Neural crest cell (in vitro differentiated cells): ENCODE data around the gene SSUH2. TPM values are rescaled to one million over a fixed set of nuclear protein-coding genes. Genes with fewer than 3 reads are reported as not detected.
"Not testable (repeated sequence)": the region's sequence is repeated elsewhere in the genome, so short reads cannot be mapped to it uniquely, and the experiment has no call there.

Source experiments
- DNase-seq: peaks from one replicate; pipeline ENCODE4 v3.0.0; 2021; ENCODE audit warnings: low read depth, mixed read lengths, low spot score
- H3K27ac Mint-ChIP-seq: one replicate; pipeline ENCODE4 v1.8.0; 2021; ENCODE audit warnings: mild to moderate bottlenecking, mixed read lengths; ENCODE audit not compliant: unreplicated experiment
- H3K27me3 Mint-ChIP-seq: 2 replicates; pipeline ENCODE4 v1.8.0; 2021; ENCODE audit warnings: low read depth, mild to moderate bottlenecking, mixed read lengths
- H3K36me3 Mint-ChIP-seq: 2 replicates; pipeline ENCODE4 v1.8.0; 2021; ENCODE audit warnings: low read depth, mild to moderate bottlenecking, mixed read lengths
- H3K4me1 Mint-ChIP-seq: 2 replicates; pipeline ENCODE4 v1.8.0; 2021; ENCODE audit warnings: mixed read lengths
- H3K4me3 Mint-ChIP-seq: one replicate; pipeline ENCODE4 v1.8.0; 2021; ENCODE audit warnings: mild to moderate bottlenecking, mixed read lengths
- H3K9me3 Mint-ChIP-seq: 2 replicates; pipeline ENCODE4 v1.8.0; 2021; ENCODE audit warnings: mixed read lengths
- long read RNA-seq: library from polyadenylated mRNA; unstranded; transcript quantifications from one replicate; pipeline ENCODE4 v2.0.0, GENCODE V29; 2020
- total RNA-seq: library from RNA; stranded (reverse); gene quantifications from 2 replicates; pipeline ENCODE4 v1.2.1, GENCODE V29; 2021
- TF ChIP-seq, protein P1 (sequence below): fragments of 200-600 bp; sonication (generic); conservative IDR thresholded peaks from 2 replicates; pipeline ENCODE4 v1.5.0; 2021; ENCODE audit warnings: antibody characterized with exemption, mild to moderate bottlenecking

Gene SSUH2, protein sequence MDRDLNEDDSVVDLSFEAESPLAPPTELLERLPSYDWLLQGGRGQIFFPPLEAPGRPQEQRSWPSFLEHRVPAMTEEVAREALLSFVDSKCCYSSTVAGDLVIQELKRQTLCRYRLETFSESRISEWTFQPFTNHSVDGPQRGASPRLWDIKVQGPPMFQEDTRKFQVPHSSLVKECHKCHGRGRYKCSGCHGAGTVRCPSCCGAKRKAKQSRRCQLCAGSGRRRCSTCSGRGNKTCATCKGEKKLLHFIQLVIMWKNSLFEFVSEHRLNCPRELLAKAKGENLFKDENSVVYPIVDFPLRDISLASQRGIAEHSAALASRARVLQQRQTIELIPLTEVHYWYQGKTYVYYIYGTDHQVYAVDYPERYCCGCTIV
- 14.1 and 18.0 TPM in 2 replicates for total RNA-seq
- long read RNA-seq, partial matches to known transcripts, result 1 of 18 reads
- long read RNA-seq, other reads (novel, unspliced or antisense), result 14 of 18 reads

GRCh38 chr3:8644748-8645390 is at the start of gene SSUH2:
TSS of gene SSUH2 (minus strand) at chr3:8644798. CDS start at chr3:8644758, 40 bp downstream.
- H3K36me3 Mint-ChIP-seq, result peaks cover 3% of the 10 kb centered on the region
- H3K27ac Mint-ChIP-seq, result peak within 1 kb of the TSS; percentile 3
- H3K9me3 Mint-ChIP-seq, result no peaks in the 10 kb centered on the region
- H3K4me1 Mint-ChIP-seq, result peaks cover 32% of the 10 kb centered on the region
- no peak for DNase-seq
- no peak within 1 kb of the TSS for H3K4me3 Mint-ChIP-seq
- H3K27me3 Mint-ChIP-seq, result no peaks in the 10 kb centered on the region
- TF ChIP-seq, protein P1, sequence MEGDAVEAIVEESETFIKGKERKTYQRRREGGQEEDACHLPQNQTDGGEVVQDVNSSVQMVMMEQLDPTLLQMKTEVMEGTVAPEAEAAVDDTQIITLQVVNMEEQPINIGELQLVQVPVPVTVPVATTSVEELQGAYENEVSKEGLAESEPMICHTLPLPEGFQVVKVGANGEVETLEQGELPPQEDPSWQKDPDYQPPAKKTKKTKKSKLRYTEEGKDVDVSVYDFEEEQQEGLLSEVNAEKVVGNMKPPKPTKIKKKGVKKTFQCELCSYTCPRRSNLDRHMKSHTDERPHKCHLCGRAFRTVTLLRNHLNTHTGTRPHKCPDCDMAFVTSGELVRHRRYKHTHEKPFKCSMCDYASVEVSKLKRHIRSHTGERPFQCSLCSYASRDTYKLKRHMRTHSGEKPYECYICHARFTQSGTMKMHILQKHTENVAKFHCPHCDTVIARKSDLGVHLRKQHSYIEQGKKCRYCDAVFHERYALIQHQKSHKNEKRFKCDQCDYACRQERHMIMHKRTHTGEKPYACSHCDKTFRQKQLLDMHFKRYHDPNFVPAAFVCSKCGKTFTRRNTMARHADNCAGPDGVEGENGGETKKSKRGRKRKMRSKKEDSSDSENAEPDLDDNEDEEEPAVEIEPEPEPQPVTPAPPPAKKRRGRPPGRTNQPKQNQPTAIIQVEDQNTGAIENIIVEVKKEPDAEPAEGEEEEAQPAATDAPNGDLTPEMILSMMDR, result no peak

DNA sequence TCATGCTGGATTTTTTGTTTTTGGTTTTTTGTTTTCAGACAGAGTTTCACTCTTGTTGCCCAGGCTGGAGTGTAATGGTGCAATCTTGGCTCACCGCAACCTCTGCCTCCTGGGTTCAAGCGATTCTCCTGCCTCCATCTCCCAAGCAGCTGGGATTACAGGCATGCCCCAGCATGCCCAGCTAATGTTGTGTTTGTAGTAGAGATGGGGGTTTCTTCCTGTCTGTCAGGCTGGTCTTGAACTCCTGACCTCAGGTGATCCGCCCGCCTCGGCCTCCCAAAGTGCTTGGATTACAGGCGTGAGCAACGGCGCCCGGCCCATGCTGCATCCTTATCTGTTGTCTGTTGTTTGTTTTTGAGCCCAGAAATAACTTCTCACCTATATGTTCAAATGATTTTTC is 46.7 kb upstream of the SSUH2 start:
- not testable (repeated sequence) for H3K36me3 Mint-ChIP-seq, DNase-seq, H3K4me3 Mint-ChIP-seq, H3K4me1 Mint-ChIP-seq, H3K9me3 Mint-ChIP-seq, H3K27me3 Mint-ChIP-seq
- H3K27ac Mint-ChIP-seq, result peak overlapping the region; percentile 50

- H3K4me1 Mint-ChIP-seq, result peaks cover 30% of the 10 kb centered on the region
- not testable (repeated sequence) for H3K36me3 Mint-ChIP-seq, H3K9me3 Mint-ChIP-seq, DNase-seq, H3K27me3 Mint-ChIP-seq, H3K4me3 Mint-ChIP-seq, H3K27ac Mint-ChIP-seq
These were observed 40.4 kb upstream of the SSUH2 start for GRCh38 chr3:8684992-8685391.

- not testable (repeated sequence) for H3K36me3 Mint-ChIP-seq, H3K9me3 Mint-ChIP-seq, DNase-seq, H3K27me3 Mint-ChIP-seq
- Mint-ChIP-seq H3K4me3 (peak overlapping the region; percentile 81), H3K27ac (peak overlapping the region; percentile 96), H3K4me1 (peaks cover 38% of the 10 kb centered on the region)
These were observed 38.4 kb upstream of the SSUH2 start for GRCh38 chr3:8682850-8683574.

DNA sequence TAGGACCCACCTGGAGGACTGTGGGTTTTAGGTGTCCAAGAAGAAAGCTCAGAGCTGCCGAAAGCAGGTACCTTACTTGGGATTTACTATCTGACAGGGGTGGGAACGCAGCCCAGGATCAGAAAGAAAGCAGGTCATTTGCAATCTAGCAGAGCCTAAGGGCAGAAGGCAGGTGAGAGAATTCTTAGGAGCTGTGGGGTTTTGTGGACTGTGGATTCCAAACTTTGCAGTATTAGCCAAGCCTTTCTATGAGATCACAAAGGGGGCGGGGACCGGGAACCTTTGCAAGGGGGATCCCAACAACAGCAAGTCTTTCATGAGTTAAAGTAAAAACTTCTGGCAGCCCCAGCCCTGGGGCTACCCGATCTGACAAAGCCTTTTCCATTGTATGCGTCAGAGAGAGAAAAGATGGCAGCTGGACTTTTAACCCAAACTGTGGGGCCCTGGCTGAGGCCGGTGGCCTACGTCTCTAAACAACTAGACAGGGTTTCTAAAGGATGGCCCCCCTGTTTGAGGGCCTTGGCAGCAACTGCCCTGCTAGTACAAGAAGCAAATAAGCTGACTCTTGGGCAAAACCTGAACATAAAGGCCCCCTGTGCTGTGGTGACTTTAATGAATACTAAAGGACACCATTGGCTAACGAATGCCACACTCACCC is 37.4 kb upstream of the SSUH2 start:
- DNase-seq, H3K9me3 Mint-ChIP-seq, H3K36me3 Mint-ChIP-seq, H3K27me3 Mint-ChIP-seq: not testable (repeated sequence)
- Mint-ChIP-seq H3K4me1 (peaks cover 46% of the 10 kb centered on the region), H3K27ac (peak overlapping the region; percentile 96), H3K4me3 (peak overlapping the region; percentile 81)

GRCh38 chr3:8681349-8681748 is 36.8 kb upstream of the SSUH2 start:
- no peaks in the 10 kb centered on the region for H3K36me3 Mint-ChIP-seq
- no peak overlapping the region for H3K4me3 Mint-ChIP-seq
- DNase-seq, result no peak
- no peaks in the 10 kb centered on the region for H3K27me3 Mint-ChIP-seq
- peak overlapping the region; percentile 96 for H3K27ac Mint-ChIP-seq
- H3K4me1 Mint-ChIP-seq, result peaks cover 48% of the 10 kb centered on the region
- TF ChIP-seq, protein P1, result no peak
- H3K9me3 Mint-ChIP-seq, result no peaks in the 10 kb centered on the region

DNA sequence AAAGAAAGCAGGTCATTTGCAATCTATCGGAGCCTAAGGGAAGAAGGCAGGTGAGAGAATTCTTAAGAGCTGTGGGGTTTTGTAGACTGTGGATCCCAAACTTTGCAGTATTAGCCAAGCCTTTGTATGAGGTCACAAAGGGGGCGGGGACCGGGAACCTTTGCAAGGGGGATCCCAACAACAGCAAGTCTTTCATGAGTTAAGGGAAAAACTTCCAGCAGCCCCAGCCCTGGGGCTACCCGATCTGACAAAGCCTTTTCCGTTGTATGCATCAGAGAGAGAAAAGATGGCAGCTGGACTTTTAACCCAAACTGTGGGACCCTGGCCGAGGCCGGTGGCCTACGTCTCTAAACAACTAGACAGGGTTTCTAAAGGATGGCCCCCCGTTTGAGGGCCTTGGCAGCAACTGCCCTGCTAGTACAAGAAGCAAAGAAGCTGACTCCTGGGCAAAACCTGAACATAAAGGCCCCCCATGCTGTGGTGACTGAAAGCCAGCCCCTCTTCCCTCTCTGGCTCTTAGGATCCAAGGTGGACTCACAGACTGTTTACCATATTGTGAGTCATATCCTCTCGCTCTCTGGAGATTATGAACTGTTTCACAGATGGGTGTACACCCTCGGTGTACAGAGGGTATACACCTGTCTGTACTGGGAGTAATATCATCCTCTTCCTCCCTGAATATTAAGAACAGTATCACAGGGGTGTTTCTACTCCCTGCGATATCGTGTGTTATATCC is 35.4 kb upstream of the SSUH2 start:
- DNase-seq, result peak; percentile 51
- H3K4me3 Mint-ChIP-seq, result peak overlapping the region; percentile 74

More for the DNA sequence above, 35.4 kb upstream of the SSUH2 start:
- H3K9me3 Mint-ChIP-seq, H3K27me3 Mint-ChIP-seq, H3K36me3 Mint-ChIP-seq: not testable (repeated sequence)
- Mint-ChIP-seq H3K27ac (peak overlapping the region; percentile 98), H3K4me1 (peaks cover 59% of the 10 kb centered on the region)
